OCI-LY1 (cell line): Measurements from ENCODE around the gene STEAP1B.
"Not testable (repeated sequence)": the region's sequence is repeated elsewhere in the genome, so short reads cannot be mapped to it uniquely, and the experiment has no call there.

Source experiments
- H2AFZ ChIP-seq: fragments of 200-600 bp; sonication (generic), shearing (Covaris generic); 2 replicates; pipeline ENCODE4 v1.6.0; 2014; ENCODE audit warnings: antibody characterized with exemption, mild to moderate bottlenecking, low read length
- H3F3A ChIP-seq: fragments of 200-600 bp; sonication (generic), shearing (Covaris generic); 2 replicates; pipeline ENCODE4 v1.6.0; 2014; ENCODE audit warnings: mild to moderate bottlenecking, antibody characterized with exemption, low read length, moderate library complexity; ENCODE audit not compliant: insufficient read depth
- H3K27ac ChIP-seq: fragments of 200-600 bp; sonication (generic); 2 replicates; pipeline ENCODE4 v1.5.1; 2014; ENCODE audit warnings: low read length, mixed run types, mild to moderate bottlenecking, low read depth; ENCODE audit not compliant: poor library complexity, severe bottlenecking
- H3K27me3 ChIP-seq: fragments of 200-600 bp; sonication (generic); 2 replicates; pipeline ENCODE4 v1.6.0; 2014; ENCODE audit warnings: antibody characterized with exemption, mild to moderate bottlenecking, low read length, moderate library complexity; ENCODE audit not compliant: insufficient read depth
- H3K36me3 ChIP-seq: fragments of 200-600 bp; sonication (generic); 2 replicates; pipeline ENCODE4 v1.6.1; 2014; ENCODE audit warnings: mild to moderate bottlenecking, antibody characterized with exemption, low read length, moderate library complexity, mixed read lengths; ENCODE audit not compliant: insufficient read depth
- H3K4me1 ChIP-seq: fragments of 200-600 bp; sonication (generic); 2 replicates; pipeline ENCODE4 v1.5.1; 2014; ENCODE audit warnings: mild to moderate bottlenecking, low read length, moderate library complexity; ENCODE audit not compliant: insufficient read depth, severe bottlenecking
- H3K4me2 ChIP-seq: fragments of 200-600 bp; sonication (generic), shearing (Covaris generic); 2 replicates; pipeline ENCODE4 v1.6.1; 2014; ENCODE audit warnings: low read length
- H3K4me3 ChIP-seq: fragments of 200-600 bp; sonication (generic); 2 replicates; pipeline ENCODE4 v1.5.1; 2014; ENCODE audit warnings: low read length, low read depth, mild to moderate bottlenecking, mixed read lengths; ENCODE audit not compliant: poor library complexity, severe bottlenecking
- H3K79me2 ChIP-seq: fragments of 200-600 bp; shearing (Covaris generic); 2 replicates; pipeline ENCODE4 v1.6.1; 2016; ENCODE audit warnings: mixed run types, low read length, mixed read lengths; ENCODE audit not compliant: insufficient read depth
- H3K9ac ChIP-seq: fragments of 200-600 bp; sonication (generic), shearing (Covaris generic); 2 replicates; pipeline ENCODE4 v1.6.1; 2014; ENCODE audit warnings: mild to moderate bottlenecking, low read length, mixed read lengths
- H3K9me2 ChIP-seq: fragments of 200-600 bp; sonication (generic), shearing (Covaris generic); 2 replicates; pipeline ENCODE4 v1.6.1; 2014; ENCODE audit warnings: low read depth, mild to moderate bottlenecking, low read length, mixed read lengths
- H3K9me3 ChIP-seq: fragments of 200-600 bp; shearing (Covaris generic); 2 replicates; pipeline ENCODE4 v1.6.1; 2014; ENCODE audit warnings: low read length, mixed read lengths
- H4K20me1 ChIP-seq: fragments of 200-600 bp; sonication (generic), shearing (Covaris generic); 2 replicates; pipeline ENCODE4 v1.6.0; 2016; ENCODE audit warnings: mild to moderate bottlenecking, low read length; ENCODE audit not compliant: insufficient read depth
- CTCF ChIP-seq: fragments of 200-600 bp; sonication (generic), shearing (Covaris generic); IDR thresholded peaks from 2 replicates; pipeline ENCODE4 v1.5.1; 2017; ENCODE audit warnings: mild to moderate bottlenecking, antibody characterized with exemption, low read length, moderate library complexity, mixed read lengths
- EZH2 ChIP-seq: fragments of 200-600 bp; sonication (generic), shearing (Covaris generic); IDR thresholded peaks from 2 replicates; pipeline ENCODE4 v1.8.0; 2017; ENCODE audit warnings: borderline replicate concordance, mixed run types, mild to moderate bottlenecking, antibody characterized with exemption, low read length, moderate library complexity, mixed read lengths

The STEAP1B gene

DNA sequence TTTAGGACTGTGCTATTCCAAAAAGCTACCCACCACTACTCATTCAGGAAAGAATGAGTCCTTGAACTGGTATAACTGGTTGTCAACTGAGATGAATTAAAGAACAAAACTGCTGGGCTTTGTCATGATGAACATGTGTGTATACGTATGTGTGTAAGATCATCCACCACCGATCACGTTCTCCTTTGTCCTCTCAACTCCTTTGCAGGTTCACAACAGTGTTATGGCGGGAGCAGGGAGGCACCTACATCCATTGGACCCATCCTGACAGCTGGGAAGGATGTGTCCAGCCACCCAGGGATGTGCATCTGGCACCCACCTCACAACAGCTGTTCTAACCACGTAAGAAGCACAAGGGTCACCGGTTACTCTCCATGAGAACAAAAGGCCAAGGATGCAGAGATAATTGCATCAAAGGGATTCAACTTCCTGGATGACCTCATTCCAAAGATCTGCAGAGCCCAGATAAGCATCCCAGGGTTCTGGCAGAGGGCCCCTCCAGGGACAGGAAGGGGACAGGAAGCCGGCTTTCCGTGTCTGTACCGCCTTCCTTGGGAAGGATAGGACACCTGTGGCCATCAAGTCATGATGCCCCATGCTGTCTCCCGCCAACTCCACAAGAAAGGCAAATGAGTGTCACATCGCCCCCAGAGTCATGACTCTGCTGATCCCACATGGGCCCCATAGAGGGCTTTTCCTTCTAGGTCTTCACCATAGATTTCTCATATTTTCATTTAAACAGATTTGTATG, 66.1 kb downstream of the STEAP1B start:
- H3F3A ChIP-seq: no peaks in the 10 kb centered on the region
- no peak overlapping the region for H3K9ac ChIP-seq
- no peak overlapping the region for H2AFZ ChIP-seq
- 0 out of 2 replicates have a peak, but pooled peaks cover 5% of the 10 kb centered on the region for H3K9me3 ChIP-seq
- no peak overlapping the region for H3K4me3 ChIP-seq
- no peaks in the 10 kb centered on the region for H3K27me3 ChIP-seq
- H3K36me3 ChIP-seq: no peaks in the 10 kb centered on the region
- H3K4me2 ChIP-seq: no peak overlapping the region
- no peaks in the 10 kb centered on the region for H4K20me1 ChIP-seq
- no peaks in the 10 kb centered on the region for H3K79me2 ChIP-seq
- H3K9me2 ChIP-seq: no peaks in the 10 kb centered on the region
- TF ChIP-seq EZH2 (no peak), CTCF (no peak)
- peak overlapping the region; percentile 85 for H3K27ac ChIP-seq
- peaks cover 69% of the 10 kb centered on the region for H3K4me1 ChIP-seq

DNA sequence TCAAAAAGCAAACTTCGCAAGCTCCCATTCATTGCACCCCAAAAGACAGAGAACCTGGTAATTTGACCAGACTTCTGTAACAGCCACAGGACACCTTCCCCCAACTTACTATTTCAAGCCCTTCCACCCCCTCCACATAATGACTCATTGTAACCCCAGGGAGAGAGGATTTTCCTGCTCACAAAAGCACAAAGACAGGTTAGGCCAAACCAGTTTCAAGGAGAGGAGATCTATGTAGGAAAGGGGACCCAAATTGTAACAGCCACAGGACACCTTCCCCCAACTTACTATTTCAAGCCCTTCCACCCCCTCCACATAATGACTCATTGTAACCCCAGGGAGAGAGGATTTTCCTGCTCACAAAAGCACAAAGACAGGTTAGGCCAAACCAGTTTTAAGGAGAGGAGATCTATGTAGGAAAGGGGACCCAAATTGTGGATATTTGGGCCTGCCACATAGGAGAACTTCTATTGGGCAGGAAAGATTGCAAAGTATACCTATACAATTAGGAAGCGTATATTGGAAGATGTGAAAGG, 66.8 kb downstream of the STEAP1B start:
- not testable (repeated sequence) for H2AFZ ChIP-seq, H3F3A ChIP-seq, H3K36me3 ChIP-seq, H4K20me1 ChIP-seq, H3K4me2 ChIP-seq, H3K9me2 ChIP-seq, H3K27me3 ChIP-seq, H3K9ac ChIP-seq, H3K9me3 ChIP-seq, H3K4me3 ChIP-seq, H3K79me2 ChIP-seq
- Histone ChIP-seq H3K27ac (peak overlapping the region; percentile 85), H3K4me1 (peaks cover 66% of the 10 kb centered on the region)

GRCh38 chr7:22432203-22432718, 67.7 kb downstream of the STEAP1B start:
- Histone ChIP-seq H3K9me2 (no peaks in the 10 kb centered on the region), H3K36me3 (no peaks in the 10 kb centered on the region), H3K27me3 (no peaks in the 10 kb centered on the region), H3K4me3 (no peak overlapping the region), H3K79me2 (no peaks in the 10 kb centered on the region), H3K9me3 (0 out of 2 replicates have a peak, but pooled peaks cover under 1% of the 10 kb centered on the region), H3F3A (no peaks in the 10 kb centered on the region), H3K4me1 (peaks cover 70% of the 10 kb centered on the region), H3K9ac (0 out of 2 replicates have a peak overlapping the region, but pooled peaks have one; percentile 3), H3K27ac (peak overlapping the region; percentile 45), H4K20me1 (no peaks in the 10 kb centered on the region), H2AFZ (0 out of 2 replicates have a peak overlapping the region, but pooled peaks have one; percentile 19), H3K4me2 (no peak overlapping the region)
- TF ChIP-seq EZH2 (no peak), CTCF (no peak)
